NCI-H1436 treated with DMSO at 0.1 percent for 48 hours (cell line): ENCODE measurements around the gene ALB.

Experiments used
- DNase-seq: peaks from one replicate; lab custom pipeline; 2025; lab: John Stamatoyannopoulos, UW

The ALB gene

GRCh38 chr4:73451981-73452747, 48.1 kb downstream of the ALB start:
- DNase-seq, result no peak

GRCh38 chr4:73452953-73453700, 49.0 kb downstream of the ALB start:
- DNase-seq, result no peak

- no peak for DNase-seq
Measured at GRCh38 chr4:73453701-73454005, 49.6 kb downstream of the ALB start.

GRCh38 chr4:73454920-73455319, 50.8 kb downstream of the ALB start:
- no peak for DNase-seq

- DNase-seq, result no peak
Measured at GRCh38 chr4:73456177-73457022, 52.3 kb downstream of the ALB start.

- DNase-seq, result no peak
Measured at GRCh38 chr4:73458184-73459047, 54.3 kb downstream of the ALB start.

- no peak for DNase-seq
Measured at GRCh38 chr4:73459048-73459421, 54.9 kb downstream of the ALB start.

- DNase-seq, result no peak
Measured at GRCh38 chr4:73460913-73461522, 56.9 kb downstream of the ALB start.

GRCh38 chr4:73468170-73468569, 64.1 kb downstream of the ALB start:
- DNase-seq, result no peak

- no peak for DNase-seq
Measured at GRCh38 chr4:73470728-73471127, 66.6 kb downstream of the ALB start.
